T1000 (cell line): ENCODE measurements around the gene SLC7A4.

Experiments
- DNase-seq: peaks from one replicate; lab custom pipeline; 2025; ENCODE audit warnings: mixed read lengths; lab: John Stamatoyannopoulos, UW

The SLC7A4 gene

GRCh38 chr22:20983081-20983771, 49.1 kb downstream of the SLC7A4 start:
- DNase-seq: no peak

GRCh38 chr22:20982563-20982882, 49.8 kb downstream of the SLC7A4 start:
- DNase-seq: no peak

GRCh38 chr22:20981787-20982562, 50.4 kb downstream of the SLC7A4 start, which contains the start of gene LZTR1:
LZTR1 (plus strand) TSS chr22:20982297; CDS start chr22:20982372, 75 bp downstream.
- DNase-seq: peak; percentile 72

DNA sequence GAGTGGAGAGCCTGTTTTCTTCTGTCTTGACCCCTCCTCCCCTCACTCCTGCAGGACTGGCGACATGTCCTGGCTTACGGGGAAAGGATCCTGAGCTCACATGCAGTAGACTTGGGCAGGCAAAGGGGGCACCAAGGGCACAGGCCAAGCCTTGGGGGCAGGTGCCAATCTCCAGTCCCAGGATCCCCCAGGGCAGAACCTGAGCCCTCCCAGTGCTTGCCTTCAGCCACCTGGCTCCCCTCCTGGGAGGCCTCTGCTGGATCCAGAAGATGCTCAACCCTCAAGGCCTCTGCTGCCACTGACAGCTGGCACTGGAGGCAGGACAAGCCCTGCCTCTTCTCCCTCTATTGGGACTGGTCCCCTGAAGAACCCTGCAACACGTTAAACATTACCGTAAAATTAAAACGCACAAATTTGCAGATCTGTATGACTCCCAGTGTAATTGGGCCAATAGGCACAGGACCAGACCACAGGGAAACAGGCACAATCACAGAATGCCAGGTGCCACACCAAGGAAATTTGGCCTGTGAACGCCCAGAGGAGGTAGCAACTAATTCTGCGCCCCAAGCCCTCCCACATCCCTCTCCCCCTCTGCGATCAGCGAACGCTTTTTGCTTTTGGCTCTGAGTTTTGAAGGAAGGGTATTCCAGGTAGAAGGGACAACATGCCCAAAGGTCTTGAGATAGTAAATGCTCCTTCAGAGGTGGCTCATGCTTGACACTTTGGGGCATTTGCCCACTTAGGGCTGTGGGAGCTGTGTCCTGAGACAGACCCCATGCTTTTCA, 51.2 kb downstream of the SLC7A4 start:
- no peak for DNase-seq

GRCh38 chr22:20980523-20980922, 51.8 kb downstream of the SLC7A4 start:
- DNase-seq: no peak

DNA sequence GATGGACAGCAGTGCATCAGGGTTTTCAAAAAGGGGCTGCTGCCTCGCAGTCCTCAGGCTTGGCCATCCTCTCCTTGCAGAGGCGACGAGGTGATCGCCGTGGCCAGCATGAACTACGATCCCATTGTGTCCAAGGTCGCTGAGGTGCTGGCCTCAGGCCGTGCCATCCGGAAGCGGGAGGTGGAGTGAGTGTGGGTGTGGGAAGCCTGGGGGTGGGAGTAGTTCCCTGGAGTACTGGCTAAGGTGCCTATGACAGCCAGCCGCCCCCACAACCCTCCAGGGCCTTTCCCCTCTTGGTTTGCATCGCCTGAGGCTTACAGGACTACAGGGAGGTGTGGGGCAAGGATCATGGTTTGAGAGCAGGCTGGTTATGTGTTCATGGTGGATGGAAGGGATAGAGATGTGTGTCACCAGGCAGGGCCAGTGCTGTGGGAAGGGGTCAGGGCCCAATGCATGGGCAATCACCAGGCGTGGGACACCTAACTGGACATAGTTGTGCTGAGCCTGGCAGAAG, 52.4 kb downstream of the SLC7A4 start:
- DNase-seq: no peak

GRCh38 chr22:20979243-20979809, 53.0 kb downstream of the SLC7A4 start:
- peak; percentile 42 for DNase-seq
